Kasumi-1 (cell line): ENCODE results near the gene KIF21B.

Source experiments
- DNase-seq, 2 experiments: peaks; one replicate each; lab custom pipeline; 2025; lab: John Stamatoyannopoulos, UW

Gene KIF21B

DNA sequence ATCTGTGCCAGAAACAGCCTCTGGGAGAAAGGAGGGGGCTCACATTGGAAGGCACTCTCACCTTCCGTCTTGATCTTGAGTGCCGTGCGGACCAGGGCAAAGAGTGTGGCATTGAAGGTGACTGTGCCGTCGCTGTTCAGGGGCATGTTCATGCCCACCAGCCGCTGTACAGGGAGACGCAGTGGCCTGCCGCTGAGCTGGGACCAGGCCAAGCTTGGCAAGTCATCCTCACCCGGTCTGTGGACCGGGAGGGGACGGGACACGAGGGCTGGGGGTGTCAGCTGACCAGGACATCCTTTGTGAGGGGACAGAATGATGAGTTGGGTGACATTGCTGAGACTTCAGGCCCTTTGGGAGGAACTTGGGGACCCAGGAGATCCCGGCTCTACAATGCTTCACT lies 25.0 kb upstream of the KIF21B start:
- DNase-seq, result no peak

DNA sequence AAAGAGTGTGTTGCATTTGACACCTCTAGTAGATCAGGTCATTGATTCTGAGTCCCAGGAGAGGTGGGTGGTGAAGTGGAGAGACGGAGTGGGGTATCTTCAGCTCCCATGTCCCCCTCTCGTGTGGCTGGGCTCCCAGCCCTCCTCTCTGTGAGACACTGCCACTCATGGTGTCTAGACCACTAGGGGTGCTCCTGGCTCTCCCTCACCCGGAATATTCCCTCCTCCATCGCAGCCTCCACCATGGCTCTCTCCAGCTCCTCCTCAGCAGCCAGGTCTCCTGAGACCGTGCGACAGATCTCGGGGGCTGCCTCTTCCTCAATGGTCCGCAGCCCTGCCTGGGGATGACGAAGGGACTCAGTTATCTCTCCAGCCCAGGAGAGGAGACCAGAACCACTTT lies 20.6 kb upstream of the KIF21B start:
- no peak for DNase-seq

DNA sequence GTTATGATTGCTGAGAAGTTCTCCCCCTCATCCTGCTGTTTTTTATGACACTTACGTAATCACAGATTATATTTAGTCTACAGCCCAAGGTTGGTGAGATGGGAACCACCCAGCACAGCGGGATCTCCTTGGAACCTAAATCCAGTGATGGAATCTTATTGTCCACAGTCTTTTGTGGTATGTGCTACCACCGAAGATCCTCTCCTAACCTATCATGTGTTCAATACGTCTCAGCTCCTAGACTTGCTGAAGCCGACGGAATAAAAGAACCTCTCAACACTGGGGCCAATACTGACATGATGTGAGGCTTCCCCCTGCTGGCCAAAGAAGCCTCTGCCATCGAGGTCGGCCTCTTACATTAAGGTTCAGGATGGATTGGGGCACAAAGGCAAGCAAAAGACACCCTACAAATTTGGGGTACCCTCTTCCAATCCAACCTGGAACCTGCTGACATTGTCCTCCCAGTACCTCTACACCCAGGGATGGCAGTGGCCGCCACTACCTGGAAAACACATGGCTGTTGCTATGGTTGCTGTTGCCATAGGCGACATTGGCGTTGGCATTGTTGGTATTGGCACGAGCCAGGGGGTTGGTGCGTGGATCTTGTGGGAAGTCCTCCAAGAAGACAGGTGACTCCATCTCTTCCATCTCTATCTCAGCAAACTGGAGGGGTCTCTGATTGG lies 19.4 kb upstream of the KIF21B start:
- DNase-seq, result peak; percentile 82 to 84

GRCh38 chr1:201041011-201041410 lies 17.5 kb upstream of the KIF21B start:
- no peak for DNase-seq

- DNase-seq, result no peak
These were observed 16.4 kb upstream of the KIF21B start for GRCh38 chr1:201039876-201040275.

GRCh38 chr1:201039418-201039817 lies 15.9 kb upstream of the KIF21B start:
- DNase-seq, result no peak

DNA sequence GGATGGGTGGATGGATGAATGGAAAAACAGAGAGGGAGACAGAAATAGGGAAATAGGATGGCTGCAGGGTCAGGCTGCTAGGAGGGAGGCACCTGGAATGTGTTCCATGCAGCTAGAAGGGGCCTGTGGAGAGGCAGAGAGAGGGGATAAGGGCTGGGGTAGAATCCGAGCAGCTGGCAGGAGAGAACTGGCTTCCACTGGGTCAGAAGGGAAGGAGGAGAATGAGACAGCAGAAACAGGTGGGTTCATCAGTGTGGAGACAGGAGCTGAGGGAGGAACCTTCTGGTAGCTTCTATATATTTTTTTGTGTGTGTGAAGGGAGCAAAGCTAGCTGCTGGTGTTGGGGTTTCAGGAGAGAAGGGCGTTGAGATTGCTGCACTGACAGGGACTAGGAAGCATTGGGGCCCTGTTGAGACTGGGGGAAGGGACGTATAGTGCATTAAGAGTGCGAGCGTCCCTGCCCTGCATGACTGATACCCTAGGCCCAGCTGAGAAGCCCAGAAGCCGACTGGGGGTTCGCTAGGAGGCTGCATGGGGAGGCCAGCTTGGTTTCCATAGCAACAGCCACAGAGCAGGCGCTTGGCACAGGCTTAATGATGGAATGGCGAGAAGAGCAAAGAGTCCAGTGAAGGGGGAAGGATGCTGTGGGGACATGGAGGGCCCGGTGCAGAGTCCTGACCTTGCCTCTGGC lies 14.8 kb upstream of the KIF21B start:
- no peak for DNase-seq

DNA sequence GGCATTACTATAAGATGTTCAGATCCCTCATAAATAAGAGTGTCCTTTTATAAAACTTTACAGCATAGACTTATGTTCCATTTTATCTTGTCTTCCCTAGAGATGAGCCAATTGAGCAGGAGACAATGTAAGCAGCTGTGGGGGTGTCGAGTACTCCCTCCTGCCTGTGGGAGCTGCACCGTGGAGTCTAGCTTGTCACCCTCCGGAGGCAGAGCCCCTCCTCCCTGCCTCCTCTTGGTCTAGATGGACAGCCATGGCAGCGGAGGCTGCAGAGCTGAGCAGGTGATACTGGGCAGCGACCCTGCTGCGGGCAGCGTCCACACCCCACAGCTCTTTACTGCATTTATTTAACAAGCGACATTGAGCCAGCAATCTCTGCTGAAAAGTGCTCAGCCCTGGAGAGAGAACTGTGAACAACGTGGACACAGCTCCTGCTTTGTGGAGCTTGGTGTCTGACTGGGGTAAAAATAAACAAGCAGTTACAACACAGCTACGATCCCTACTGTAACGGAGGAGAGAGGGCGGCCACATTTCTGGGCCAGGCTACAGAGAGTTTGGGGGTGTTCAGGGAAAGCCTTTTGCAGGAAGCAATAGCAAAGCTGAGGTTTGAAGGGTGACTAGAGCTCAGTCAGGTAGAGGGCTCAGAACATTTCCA lies 12.8 kb upstream of the KIF21B start:
- DNase-seq, result no peak

DNA sequence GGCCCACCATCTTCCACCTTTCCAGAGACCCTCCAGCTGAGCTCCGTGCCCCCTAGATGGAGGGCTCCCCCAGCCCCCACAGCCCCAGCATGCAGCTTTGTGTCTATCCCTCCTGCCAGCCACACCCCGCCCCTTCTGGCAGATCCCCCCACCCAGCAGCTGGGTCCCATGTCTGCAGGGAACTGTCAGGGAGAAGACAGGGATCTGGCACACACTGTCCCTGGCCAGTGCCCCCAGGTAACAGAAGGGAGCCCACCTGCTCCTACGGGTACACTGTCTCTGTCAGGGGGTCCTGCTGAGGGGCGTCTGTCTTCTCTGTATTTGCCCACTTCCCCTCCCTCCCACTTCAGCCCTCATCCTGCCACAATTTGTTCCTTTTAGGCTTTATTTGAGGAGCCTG lies 11.2 kb upstream of the KIF21B start:
- no peak for DNase-seq

DNA sequence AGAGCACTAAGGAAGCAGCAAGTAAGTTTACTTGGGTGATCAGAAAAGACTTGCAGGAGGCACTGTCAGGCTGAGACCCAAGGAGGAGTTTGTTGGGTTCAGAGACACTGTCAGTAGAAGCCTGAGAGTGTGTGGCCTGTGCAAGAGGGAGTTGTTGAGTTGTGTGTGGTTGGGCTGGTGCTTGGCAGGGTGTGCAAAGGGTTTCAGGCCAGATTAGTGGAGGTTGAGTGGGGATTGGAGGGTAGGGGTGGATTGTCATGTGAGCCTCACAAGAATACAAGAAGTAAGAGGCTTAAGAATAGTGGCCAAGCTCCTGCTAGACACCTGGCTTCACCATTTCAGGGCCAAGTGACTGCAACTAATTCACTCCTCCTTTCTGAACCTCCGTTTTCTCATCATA lies 8.9 kb upstream of the KIF21B start:
- no peak for DNase-seq

DNA sequence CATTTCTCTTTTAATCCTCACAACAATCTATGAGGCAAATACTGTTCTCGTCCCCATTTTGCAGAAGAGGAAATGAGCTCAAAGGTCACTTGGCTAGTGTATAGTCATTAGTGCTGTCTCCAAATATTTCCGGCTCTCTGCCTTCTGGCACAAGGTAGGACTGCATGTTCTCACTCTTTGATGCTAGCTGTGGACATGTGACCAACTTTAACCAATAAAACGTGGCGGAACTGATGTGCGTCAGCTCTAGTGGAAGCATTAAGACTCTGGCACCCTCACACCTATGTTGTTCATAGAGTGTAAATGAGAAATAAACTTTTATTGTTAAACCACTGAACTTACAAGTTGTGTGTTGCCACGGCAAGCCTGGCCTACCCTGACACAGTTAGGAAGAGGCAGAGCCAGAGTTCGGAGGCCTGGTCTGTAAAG lies 5.0 kb upstream of the KIF21B start:
- no peak for DNase-seq

DNA sequence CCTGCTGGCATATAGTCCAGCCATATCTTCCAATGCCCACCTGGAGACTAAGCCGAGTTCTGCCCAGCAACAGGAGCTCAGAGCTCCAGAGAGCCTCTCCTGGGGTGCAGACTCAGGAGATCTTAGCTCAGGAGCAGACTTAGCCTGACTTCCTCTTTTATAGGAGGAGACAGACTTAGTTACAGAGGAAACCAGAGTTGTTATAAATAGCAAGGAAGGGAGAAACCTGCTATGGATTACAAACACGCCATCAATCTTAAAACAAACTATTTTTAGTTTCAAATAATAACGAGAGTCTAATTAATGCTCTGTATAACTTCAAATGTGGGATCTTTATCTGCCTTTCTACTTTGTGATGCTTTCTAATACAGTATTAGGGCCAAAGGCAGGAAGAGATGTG lies 3.3 kb upstream of the KIF21B start:
- DNase-seq, result peak; percentile 93

GRCh38 chr1:201026234-201026633 lies 2.7 kb upstream of the KIF21B start:
- DNase-seq, result peak; percentile 36 to 43

DNA sequence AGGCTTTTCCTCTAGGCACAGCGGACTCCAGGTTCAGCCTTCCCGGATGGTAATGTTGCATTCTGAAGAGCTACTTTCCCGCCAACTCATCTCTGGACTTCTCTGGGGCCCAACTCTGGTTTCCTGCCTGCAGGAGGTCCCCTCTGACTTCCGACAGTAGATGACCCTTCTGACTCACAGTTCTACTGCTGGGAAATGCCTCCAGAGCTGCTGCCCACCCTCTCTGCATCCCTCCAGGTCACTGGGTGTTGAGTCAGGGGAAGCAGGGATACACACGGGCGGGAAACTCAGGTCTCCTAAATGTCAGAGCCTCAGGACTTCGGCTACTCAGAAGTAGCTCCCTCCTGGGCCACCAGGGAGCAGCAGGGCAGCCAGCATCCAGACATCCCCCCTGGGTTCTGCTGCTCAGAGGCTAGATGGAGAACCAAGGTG lies 2.1 kb upstream of the KIF21B start:
- DNase-seq, result peak; percentile 14 to 59

- peak in 1 of 2 experiments; percentile 12 for DNase-seq
These were observed 1.1 kb upstream of the KIF21B start for GRCh38 chr1:201024625-201024998.

GRCh38 chr1:201023920-201024624 lies 558 bp upstream of the KIF21B start:
- DNase-seq, result no peak

- DNase-seq, result no peak
These were observed 546 bp downstream of the KIF21B start for GRCh38 chr1:201022820-201023516.

DNA sequence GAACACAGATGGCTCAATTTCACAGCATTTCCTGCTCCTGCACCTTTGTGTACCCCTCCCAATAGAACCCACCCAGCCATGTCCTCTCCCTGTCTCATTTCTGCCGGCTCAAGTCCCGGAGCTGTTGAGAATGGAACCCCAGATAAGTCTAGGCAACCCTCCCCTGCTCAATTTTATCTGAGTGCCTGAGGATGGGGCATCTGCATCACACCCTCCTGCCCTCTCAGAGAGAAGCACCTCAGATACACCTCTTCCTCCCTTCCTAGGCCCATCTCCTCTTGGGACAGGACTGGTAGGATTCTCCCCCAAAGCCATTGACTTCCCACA lies 1.1 kb downstream of the KIF21B start:
- no peak for DNase-seq

DNA sequence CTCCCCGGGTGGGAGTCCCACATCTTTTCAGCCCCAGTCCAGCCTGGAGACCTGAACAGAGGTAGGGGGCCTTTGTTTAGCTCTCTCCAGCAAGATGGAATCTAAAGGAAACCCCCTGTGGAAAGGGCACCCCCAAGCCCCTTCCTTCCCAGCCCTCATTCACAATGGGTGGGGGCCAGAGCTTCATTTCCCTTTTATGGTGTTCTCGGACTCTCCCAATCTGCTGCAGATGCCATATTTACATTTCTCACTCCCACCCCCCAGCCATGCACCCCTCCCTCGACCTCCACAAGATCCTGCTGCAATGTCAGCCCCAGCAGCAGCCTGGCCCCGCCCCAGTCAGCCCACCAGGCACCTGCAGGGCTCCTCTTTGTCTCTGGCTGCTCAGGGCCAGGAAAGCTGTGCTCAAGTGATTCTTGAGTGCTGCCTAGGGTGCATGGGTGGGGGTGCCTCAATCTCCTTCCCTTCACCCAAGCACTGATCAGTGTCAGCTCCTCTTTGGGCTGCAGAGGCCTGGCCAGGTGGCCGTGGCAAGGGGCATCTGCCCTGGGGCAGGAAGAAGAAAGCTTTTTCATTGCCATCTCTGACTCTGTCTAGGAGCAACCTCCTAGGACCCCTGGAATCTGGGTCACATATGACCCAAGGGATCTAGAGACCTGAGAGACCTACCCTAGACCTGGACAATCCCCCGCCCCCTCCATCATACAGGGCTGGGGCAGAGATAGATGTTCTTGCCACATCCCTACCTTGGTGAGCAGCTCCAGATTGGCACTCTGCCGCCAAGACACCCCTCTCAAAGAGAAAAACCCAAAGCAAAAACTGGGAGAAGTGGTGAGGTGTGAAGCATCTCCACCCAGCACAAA lies 1.7 kb downstream of the KIF21B start:
- no peak for DNase-seq

DNA sequence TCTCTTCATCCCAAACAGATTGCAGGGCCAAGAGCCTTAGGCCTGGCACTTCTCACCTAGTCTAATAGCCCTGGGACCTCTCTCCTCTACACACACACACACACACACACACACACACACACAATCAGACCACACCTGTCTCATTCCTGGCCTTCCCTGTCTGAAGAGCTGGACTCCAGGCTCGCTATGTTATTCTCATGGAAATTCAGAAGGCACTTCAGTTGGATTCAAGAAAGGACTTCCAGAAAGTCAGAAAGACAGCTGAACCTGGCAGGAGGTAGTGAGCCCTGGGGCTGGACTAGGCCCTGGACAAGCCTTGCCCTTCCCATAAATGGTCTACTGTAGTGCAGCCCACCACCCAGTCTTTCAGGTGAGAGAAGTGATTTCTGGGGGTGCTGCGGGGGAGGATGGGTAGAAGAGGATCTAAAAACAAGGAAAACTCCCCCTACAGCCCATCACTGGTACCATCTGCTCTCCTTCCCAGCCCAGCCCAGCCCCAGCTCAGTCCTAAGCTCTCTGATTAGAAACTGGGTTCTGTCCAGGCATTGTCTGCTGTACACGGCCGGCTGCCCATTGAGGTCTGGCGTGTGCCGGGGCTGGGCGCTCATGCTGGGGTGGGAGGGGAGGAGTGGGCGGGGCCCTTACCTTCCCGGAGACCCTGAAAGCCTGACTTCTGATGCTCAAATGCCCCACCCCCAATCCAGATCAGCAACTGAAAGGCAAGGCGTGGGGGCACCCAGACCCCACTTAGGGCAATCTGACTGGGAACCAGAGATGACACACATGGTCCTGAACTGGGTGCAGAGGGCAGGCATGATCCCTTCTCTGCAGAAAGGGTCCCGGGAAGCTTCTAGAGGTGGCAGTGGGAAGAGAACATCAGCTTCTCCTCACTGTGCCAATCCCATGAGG lies 2.5 kb downstream of the KIF21B start:
- peak; percentile 20 to 47 for DNase-seq
